Vagina (tissue), 2 donors: ENCODE measurements around the gene BORCS6.
"Not testable (repeated sequence)": the region's sequence is repeated elsewhere in the genome, so short reads cannot be mapped to it uniquely, and the experiment has no call there.

Experiments used
- POLR2A ChIP-seq, 2 donors: fragments of 450-650 bp; IDR thresholded peaks; one replicate each; pipeline ENCODE4 v1.6.1; 2017; ENCODE audit warnings: antibody characterized with exemption in 2 of 2, mild to moderate bottlenecking in 2 of 2, moderate library complexity in 2 of 2
- POLR2AphosphoS5 ChIP-seq, 2 donors: sonication (generic); formaldehyde crosslinking; IDR thresholded peaks; one replicate each; pipeline ENCODE4 v1.9.0; 2017; ENCODE audit warnings: antibody characterized with exemption in 2 of 2, mild to moderate bottlenecking in 2 of 2, low read depth in 1 of 2; ENCODE audit not compliant: insufficient read depth in 1 of 2

DNA sequence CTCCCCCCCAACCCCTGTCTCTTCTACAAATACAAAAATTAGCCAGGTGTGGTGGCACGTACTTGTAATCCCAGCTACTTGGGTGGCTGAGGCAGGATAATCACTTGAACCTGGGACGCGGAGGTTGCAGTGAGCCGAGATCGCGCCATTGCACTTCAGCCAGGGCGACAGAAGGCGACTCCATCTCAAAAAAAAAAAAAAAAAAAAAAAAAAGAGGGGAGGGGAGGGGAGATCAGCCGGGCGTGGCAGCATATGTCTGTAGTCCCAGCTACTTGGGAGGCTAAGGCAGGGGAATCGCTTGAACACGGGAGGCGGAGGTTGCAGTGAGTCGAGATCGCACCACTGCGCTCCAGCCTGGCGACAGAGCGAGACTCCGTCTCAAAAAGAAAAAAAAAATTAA, 19.8 kb downstream of the BORCS6 start:
- TF ChIP-seq POLR2AphosphoS5 (IDR thresholded peaks at IDR 0.05; ENCODE audit: insufficient read depth in 1 of 2, low read depth in 1 of 2); POLR2A (IDR thresholded peaks at IDR 0.05): not testable (repeated sequence)
